CD14-positive monocyte (primary cell): ENCODE results near the gene SRC. TPM values are rescaled to one million over a fixed set of nuclear protein-coding genes. Genes with fewer than 3 reads are reported as not detected.

Source experiments
- DNase-seq, 3 donors: peaks; one replicate each; pipeline ENCODE4 v3.0.0-alpha.2; 2011 to 2022
- H2AFZ ChIP-seq: 2 replicates; pipeline ENCODE4 v1.6.0; 2012; ENCODE audit warnings: mild to moderate bottlenecking, low read depth, low read length, inconsistent platforms; ENCODE audit not compliant: insufficient read depth, poor library complexity, severe bottlenecking
- H3K27ac ChIP-seq, 2 donors: 1 replicate in 1 of 2; 2 replicates in 1 of 2; pipeline ENCODE4 v1.5.1; 2012 to 2013; ENCODE audit warnings: low read length in 2 of 2, control low read depth in 1 of 2, inconsistent platforms in 1 of 2, low read depth in 1 of 2, mild to moderate bottlenecking in 1 of 2
- H3K27me3 ChIP-seq, 2 donors: one replicate each; pipeline versions ENCODE4 v1.6.0 to v1.6.1; 2011 to 2013; ENCODE audit warnings: low read length in 2 of 2; ENCODE audit not compliant: control insufficient read depth in 2 of 2, insufficient read depth in 2 of 2
- H3K36me3 ChIP-seq, 2 donors: replicated peaks in 1 of 2; 1 replicate in 1 of 2; 2 replicates in 1 of 2; pipeline versions ENCODE4 v1.5.1 to v1.6.1; 2012 to 2013; ENCODE audit warnings: low read length in 2 of 2, control low read depth in 1 of 2, inconsistent platforms in 1 of 2, mild to moderate bottlenecking in 1 of 2; ENCODE audit not compliant: insufficient read depth in 2 of 2, control insufficient read depth in 1 of 2
- H3K4me1 ChIP-seq, 2 donors: 1 replicate in 1 of 2; 2 replicates in 1 of 2; pipeline versions ENCODE4 v1.5.1 to v1.6.1; 2012 to 2013; ENCODE audit warnings: low read length in 2 of 2, control low read depth in 1 of 2, inconsistent platforms in 1 of 2, mild to moderate bottlenecking in 1 of 2, moderate library complexity in 1 of 2; ENCODE audit not compliant: insufficient read depth in 2 of 2, control insufficient read depth in 1 of 2
- H3K4me2 ChIP-seq: replicated peaks from 2 replicates; pipeline ENCODE3; 2012; ENCODE audit warnings: low read length, moderate library complexity, mild to moderate bottlenecking; ENCODE audit not compliant: poor library complexity, severe bottlenecking; ENCODE audit errors: extremely low read depth
- H3K4me3 ChIP-seq, 3 experiments: fragments of 200-600 bp in 1 of 3; sonication (generic) in 1 of 3; replicated peaks in 1 of 3; 1 replicate in 2 of 3; 2 replicates in 1 of 3; pipeline ENCODE4 v1.5.1; 2011 to 2013; ENCODE audit warnings: low read length in 3 of 3, mild to moderate bottlenecking in 3 of 3, control low read depth in 2 of 3, low read depth in 2 of 3, inconsistent platforms in 1 of 3, moderate library complexity in 1 of 3
- H3K79me2 ChIP-seq: 2 replicates; pipeline ENCODE4 v1.6.0; 2012; ENCODE audit warnings: mild to moderate bottlenecking, control low read depth, inconsistent platforms, low read length, moderate library complexity; ENCODE audit not compliant: insufficient read depth
- H3K9ac ChIP-seq: 2 replicates; pipeline ENCODE4 v1.6.0; 2017; ENCODE audit warnings: low read length, mild to moderate bottlenecking; ENCODE audit not compliant: insufficient read depth, poor library complexity, severe bottlenecking
- H3K9me3 ChIP-seq, 2 donors: replicated peaks in 1 of 2; 1 replicate in 1 of 2; 2 replicates in 1 of 2; pipeline versions ENCODE4 v1.5.1 to v1.6.1; 2012 to 2013; ENCODE audit warnings: low read length in 2 of 2, control low read depth in 1 of 2; ENCODE audit not compliant: control insufficient read depth in 1 of 2, insufficient read depth in 1 of 2
- H4K20me1 ChIP-seq: 2 replicates; pipeline ENCODE4 v1.6.0; 2012; ENCODE audit warnings: mild to moderate bottlenecking, low read length, control low read depth, moderate library complexity; ENCODE audit not compliant: insufficient read depth
- H3K27ac Mint-ChIP-seq, 7 donors: one replicate each; pipeline ENCODE4 v1.8.0; 2020; ENCODE audit warnings: mild to moderate bottlenecking in 7 of 7, mixed read lengths in 7 of 7, moderate library complexity in 6 of 7, inconsistent platforms in 2 of 7
- H3K27me3 Mint-ChIP-seq, 3 donors: one replicate each; pipeline ENCODE4 v1.8.0; 2021 to 2022; ENCODE audit warnings: low read depth in 3 of 3, mild to moderate bottlenecking in 3 of 3, mixed read lengths in 3 of 3, moderate library complexity in 3 of 3, inconsistent platforms in 1 of 3
- H3K36me3 Mint-ChIP-seq, 2 donors: one replicate each; pipeline ENCODE4 v1.8.0; 2020; ENCODE audit warnings: mixed read lengths in 2 of 2, inconsistent platforms in 1 of 2, mild to moderate bottlenecking in 1 of 2
- H3K4me1 Mint-ChIP-seq: one replicate; pipeline ENCODE4 v1.8.0; 2020; ENCODE audit warnings: mild to moderate bottlenecking, mixed read lengths
- H3K4me3 Mint-ChIP-seq, 2 donors: one replicate each; pipeline ENCODE4 v1.8.0; 2020; ENCODE audit warnings: mild to moderate bottlenecking in 2 of 2, mixed read lengths in 2 of 2, moderate library complexity in 1 of 2
- H3K9me3 Mint-ChIP-seq, 7 donors: one replicate each; pipeline ENCODE4 v1.8.0; 2020 to 2022; ENCODE audit warnings: mixed read lengths in 7 of 7, mild to moderate bottlenecking in 6 of 7, moderate library complexity in 6 of 7, inconsistent platforms in 2 of 7
- whole genome bisulfite sequencing: methylation state at CpG from one replicate; pipeline ENCODE4 v1.1.5; 2013; ENCODE audit warnings: missing lambda C conversion rate; ENCODE audit not compliant: insufficient coverage; 5-methylcytosine and 5-hydroxymethylcytosine counted together
- intact Hi-C, 2 donors: fragments of 100-400 bp; cut with micrococcal nuclease; formaldehyde crosslinking; loops; one replicate each; pipeline versions ENCODE4 v1.15.0 to v1.15.1; 2023
- polyA plus RNA-seq, 3 donors: library from polyadenylated mRNA; depleted of rRNA in 1 of 3; unstranded in 2 of 3; stranded (reverse) in 1 of 3; fragments of 300-500 nt in 2 of 3; fragments of >200 nt in 1 of 3; fragmentation: Illumina TruSeq in 2 of 3; gene quantifications; 1 replicate in 2 of 3; 2 replicates in 1 of 3; pipeline ENCODE4 v1.2.3, GENCODE V29; 2012 to 2021
- TF ChIP-seq, protein P1 (sequence below): fragments of 200-600 bp; IDR thresholded peaks from one replicate; pipeline ENCODE4 v1.8.0; 2022; ENCODE audit warnings: antibody characterized with exemption, mild to moderate bottlenecking

Gene SRC
- polyA plus RNA-seq, 3 donors = 4.9 to 55.1 (median 6.8) TPM

DNA sequence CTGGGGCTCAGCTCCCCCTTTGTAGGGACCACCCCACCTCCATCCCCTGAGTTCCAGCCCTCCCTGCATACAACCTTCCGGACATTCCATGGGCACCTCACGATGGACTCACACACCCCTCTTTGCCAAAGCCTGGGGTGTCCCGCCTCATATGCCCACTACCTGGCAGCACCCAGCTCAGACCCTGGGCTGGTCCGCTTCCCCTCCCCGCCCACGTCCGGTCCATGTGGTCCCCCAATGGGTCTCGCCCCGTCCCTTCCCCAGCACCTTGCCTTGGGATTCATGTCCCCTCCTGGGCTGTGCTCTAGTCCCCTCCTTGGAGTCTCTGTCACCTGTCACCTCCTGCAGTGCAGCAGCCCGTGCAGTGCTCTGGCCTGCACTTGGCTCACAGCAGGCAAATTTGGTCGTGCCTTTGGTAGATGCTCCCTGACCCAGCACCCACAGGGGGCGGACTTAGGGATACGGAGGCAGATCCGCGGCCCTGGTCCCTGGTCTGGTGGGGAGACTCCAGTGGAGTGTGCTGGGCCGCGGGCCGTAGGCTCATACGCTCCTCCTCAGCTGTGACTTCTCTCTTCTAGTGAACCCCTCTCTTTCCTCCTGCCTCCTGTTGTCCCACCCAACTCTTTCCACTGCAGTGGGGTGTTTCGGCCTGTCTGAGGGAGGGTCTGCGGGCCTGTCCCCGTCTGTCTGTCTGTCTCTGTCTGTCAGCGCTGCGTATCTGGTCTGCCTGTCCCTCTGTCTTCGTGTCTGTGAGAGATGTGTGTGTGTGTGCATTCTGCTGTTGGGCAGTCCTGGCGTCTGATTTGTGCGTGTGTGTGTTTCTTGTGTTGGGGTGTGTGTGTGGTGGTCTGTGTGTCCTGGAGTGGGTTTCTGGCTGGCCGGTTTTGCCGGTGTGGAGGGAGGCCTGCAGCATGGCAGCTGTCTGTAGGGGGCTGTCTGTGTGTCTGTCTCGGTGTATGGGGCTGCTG is 69.5 kb downstream of the SRC start:
- Histone ChIP-seq H2AFZ (no peak overlapping the region), H3K9me3 (no peaks in the 10 kb centered on the region), H3K79me2 (no peaks in the 10 kb centered on the region), H3K4me1 (peaks cover 15 to 20% of the 10 kb centered on the region in 2 donors), H3K4me3 (no peak overlapping the region), H3K27ac (no peak overlapping the region), H3K9ac (no peak overlapping the region), H3K27me3 (peaks cover 0 to 6% of the 10 kb centered on the region in 2 donors), H3K4me2 (no peak overlapping the region), H4K20me1 (no peaks in the 10 kb centered on the region), H3K36me3 (no peaks in the 10 kb centered on the region)
- Mint-ChIP-seq H3K4me1 (no peaks in the 10 kb centered on the region), H3K27me3 (peaks cover 2 to 7% (median 4%) of the 10 kb centered on the region in 3 donors), H3K36me3 (no peaks in the 10 kb centered on the region), H3K4me3 (no peak overlapping the region), H3K27ac (peak overlapping the region in 1 of 7 donors; percentile 16), H3K9me3 (peaks cover 0 to 3% (median 0%) of the 10 kb centered on the region in 7 donors)
- intact Hi-C loops = no loop called here
- WGBS = 96% methylated on average over 23 of the region's 30 CpGs
- TF ChIP-seq, protein P1, sequence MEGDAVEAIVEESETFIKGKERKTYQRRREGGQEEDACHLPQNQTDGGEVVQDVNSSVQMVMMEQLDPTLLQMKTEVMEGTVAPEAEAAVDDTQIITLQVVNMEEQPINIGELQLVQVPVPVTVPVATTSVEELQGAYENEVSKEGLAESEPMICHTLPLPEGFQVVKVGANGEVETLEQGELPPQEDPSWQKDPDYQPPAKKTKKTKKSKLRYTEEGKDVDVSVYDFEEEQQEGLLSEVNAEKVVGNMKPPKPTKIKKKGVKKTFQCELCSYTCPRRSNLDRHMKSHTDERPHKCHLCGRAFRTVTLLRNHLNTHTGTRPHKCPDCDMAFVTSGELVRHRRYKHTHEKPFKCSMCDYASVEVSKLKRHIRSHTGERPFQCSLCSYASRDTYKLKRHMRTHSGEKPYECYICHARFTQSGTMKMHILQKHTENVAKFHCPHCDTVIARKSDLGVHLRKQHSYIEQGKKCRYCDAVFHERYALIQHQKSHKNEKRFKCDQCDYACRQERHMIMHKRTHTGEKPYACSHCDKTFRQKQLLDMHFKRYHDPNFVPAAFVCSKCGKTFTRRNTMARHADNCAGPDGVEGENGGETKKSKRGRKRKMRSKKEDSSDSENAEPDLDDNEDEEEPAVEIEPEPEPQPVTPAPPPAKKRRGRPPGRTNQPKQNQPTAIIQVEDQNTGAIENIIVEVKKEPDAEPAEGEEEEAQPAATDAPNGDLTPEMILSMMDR = no peak
- no peak for DNase-seq

DNA sequence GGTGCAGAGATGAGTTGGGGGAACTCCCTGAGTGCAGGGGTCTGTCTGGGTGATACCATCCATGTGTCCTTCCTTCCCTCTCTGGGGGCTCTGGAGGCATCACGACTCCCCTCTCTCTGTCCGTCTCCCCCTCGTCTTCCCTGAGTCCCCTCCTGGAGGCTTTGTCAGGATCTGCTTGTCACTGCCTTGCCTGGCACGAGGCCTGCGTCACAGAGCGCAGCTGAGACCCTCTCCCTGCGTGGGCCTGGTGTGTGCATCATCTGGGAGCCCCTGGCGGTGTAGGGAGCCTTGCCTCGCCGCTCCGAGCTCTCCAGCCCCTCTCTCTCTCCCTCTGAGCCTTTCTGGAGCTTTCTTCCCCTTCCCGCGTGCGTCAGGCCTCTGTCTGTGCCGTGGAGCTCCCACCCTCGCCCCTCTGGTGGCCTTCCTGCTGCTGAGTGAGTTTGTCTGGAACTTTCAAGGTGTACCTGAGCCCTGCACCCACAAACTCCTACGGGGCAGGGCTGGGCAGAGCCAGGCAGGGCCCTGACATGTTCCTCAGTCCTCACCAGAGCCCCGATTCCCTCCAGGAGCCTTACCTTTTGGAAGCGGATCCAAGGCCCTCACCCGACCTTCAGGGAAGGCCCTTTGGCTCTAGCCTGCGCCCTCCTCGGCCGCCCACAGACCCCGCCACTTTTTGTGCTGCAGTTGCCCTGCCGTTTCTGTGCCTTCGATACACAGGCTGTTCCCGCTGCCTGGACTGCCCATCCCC is 70.3 kb downstream of the SRC start:
- H3K4me2 ChIP-seq = no peak overlapping the region
- H3K27ac Mint-ChIP-seq = no peak overlapping the region
- no peaks in the 10 kb centered on the region for H3K4me1 Mint-ChIP-seq
- H2AFZ ChIP-seq = no peak overlapping the region
- intact Hi-C loops = no loop called here
- TF ChIP-seq, protein P1 = no peak
- H3K79me2 ChIP-seq = no peaks in the 10 kb centered on the region
- no peak overlapping the region for H3K4me3 Mint-ChIP-seq
- H3K36me3 Mint-ChIP-seq = no peaks in the 10 kb centered on the region
- H3K36me3 ChIP-seq = no peaks in the 10 kb centered on the region
- peaks cover 0 to 12% of the 10 kb centered on the region in 2 donors for H3K27me3 ChIP-seq
- peaks cover 0 to 3% (median 0%) of the 10 kb centered on the region in 7 donors for H3K9me3 Mint-ChIP-seq
- peaks cover 11 to 14% of the 10 kb centered on the region in 2 donors for H3K4me1 ChIP-seq
- H3K9ac ChIP-seq = no peak overlapping the region
- WGBS = 91% methylated on average over 19 of the region's 27 CpGs
- H3K9me3 ChIP-seq = no peaks in the 10 kb centered on the region
- H3K27me3 Mint-ChIP-seq = peaks cover 4 to 11% (median 7%) of the 10 kb centered on the region in 3 donors
- DNase-seq = no peak
- H3K4me3 ChIP-seq = no peak overlapping the region
- H4K20me1 ChIP-seq = no peaks in the 10 kb centered on the region
- no peak overlapping the region for H3K27ac ChIP-seq
